HepG2 (cell line): Measurements from ENCODE around the gene ASPRV1. TPM values are rescaled to one million over a fixed set of nuclear protein-coding genes. Genes with fewer than 3 reads are reported as not detected.

ENCODE experiments used
- CREB1 ChIP-seq, 2 experiments: fragments of 450-650 bp in 1 of 2; IDR thresholded peaks; 2 replicates each; pipeline ENCODE4 v1.6.1; 2016 to 2017; ENCODE audit warnings: control low read depth in 1 of 2, mild to moderate bottlenecking in 1 of 2, missing compliant biosample characterization in 1 of 2, missing genetic modification characterization in 1 of 2
- EEA1 ChIP-seq: sonication (generic); formaldehyde crosslinking; IDR thresholded peaks from 2 replicates; pipeline ENCODE4 v1.5.1; 2020; ENCODE audit warnings: mild to moderate bottlenecking, missing genetic modification reagents, borderline replicate concordance
- EP300 ChIP-seq, 3 experiments: sonication (generic) in 1 of 3; formaldehyde crosslinking in 1 of 3; IDR thresholded peaks; 2 replicates each; pipeline versions ENCODE4 v1.5.1 to v1.6.1; 2011 to 2020; ENCODE audit warnings: low read depth in 2 of 3, low read length in 2 of 3, borderline replicate concordance in 1 of 3, improper control_type of control experiment in 1 of 3, mild to moderate bottlenecking in 1 of 3, missing genetic modification reagents in 1 of 3, moderate library complexity in 1 of 3
- GLI4 ChIP-seq: sonication (generic); formaldehyde crosslinking; IDR thresholded peaks from 2 replicates; pipeline ENCODE4 v1.5.1; 2020; ENCODE audit warnings: missing genetic modification reagents, mild to moderate bottlenecking, moderate library complexity, borderline replicate concordance
- RXRB ChIP-seq: IDR thresholded peaks from 2 replicates; pipeline ENCODE4 v1.6.1; 2016; ENCODE audit warnings: borderline replicate concordance, missing genetic modification reagents, missing compliant biosample characterization
- SIX4 ChIP-seq: sonication (generic); formaldehyde crosslinking; IDR thresholded peaks from 2 replicates; pipeline ENCODE4 v1.4.0; 2020; ENCODE audit warnings: missing genetic modification reagents
- TEAD3 ChIP-seq: optimal IDR thresholded peaks from 2 replicates; pipeline ENCODE3; 2016; ENCODE audit warnings: borderline replicate concordance
- ZMYM3 ChIP-seq: sonication (generic); formaldehyde crosslinking; IDR thresholded peaks from 2 replicates; pipeline ENCODE4 v1.5.1; 2020; ENCODE audit warnings: mild to moderate bottlenecking, missing genetic modification reagents
- ZMYM4 ChIP-seq: sonication (generic); formaldehyde crosslinking; IDR thresholded peaks from 2 replicates; pipeline ENCODE4 v1.8.1; 2023; ENCODE audit warnings: mild to moderate bottlenecking, missing genetic modification reagents
- ZNF33A ChIP-seq: sonication (generic); formaldehyde crosslinking; IDR thresholded peaks from 2 replicates; pipeline ENCODE4 v1.5.1; 2020; ENCODE audit warnings: missing genetic modification reagents, mild to moderate bottlenecking, moderate library complexity, borderline replicate concordance
- ZNF607 ChIP-seq: sonication (generic); formaldehyde crosslinking; IDR thresholded peaks from 2 replicates; pipeline ENCODE4 v1.5.1; 2020; ENCODE audit warnings: missing genetic modification reagents, mild to moderate bottlenecking, borderline replicate concordance
- polyA plus RNA-seq, 8 experiments: library from polyadenylated mRNA; depleted of rRNA in 3 of 8; stranded (reverse) in 7 of 8; unstranded in 1 of 8; fragments of >200 nt; fragmentation: Illumina TruSeq in 4 of 8; extraction: Trizol in 4 of 8; gene quantifications; 2 replicates each; pipeline versions ENCODE4 v1.2.1 to v1.2.3, GENCODE V29; 2011 to 2016; ENCODE audit warnings: low read depth in 4 of 8, missing spikeins in 1 of 8, mixed read lengths in 1 of 8; ENCODE audit not compliant: insufficient read depth in 1 of 8
- total RNA-seq, 5 experiments: library from RNA; depleted of rRNA; stranded (reverse); fragments of >200 nt; fragmentation: Illumina TruSeq; extraction: Trizol; gene quantifications; 2 replicates each; pipeline ENCODE4 v1.2.3, GENCODE V29; 2016; ENCODE audit warnings: low read depth in 1 of 5
- TF ChIP-seq, protein P1 (sequence below): sonication (generic); formaldehyde crosslinking; conservative IDR thresholded peaks from 2 replicates; pipeline ENCODE4 v1.4.0; 2020; ENCODE audit warnings: missing genetic modification reagents
- TF ChIP-seq, protein P2 (sequence below), 2 experiments: sonication (generic) in 1 of 2; formaldehyde crosslinking in 1 of 2; IDR thresholded peaks; 2 replicates each; pipeline versions ENCODE4 v1.6.1 to v1.9.0; 2014 to 2022; ENCODE audit warnings: antibody characterized with exemption in 1 of 2, borderline replicate concordance in 1 of 2, inconsistent platforms in 1 of 2, low read depth in 1 of 2, missing genetic modification reagents in 1 of 2
- TF ChIP-seq, protein P3 (sequence below): sonication (generic); formaldehyde crosslinking; IDR thresholded peaks from 2 replicates; pipeline ENCODE4 v1.5.1; 2020; ENCODE audit warnings: mild to moderate bottlenecking, missing genetic modification reagents, borderline replicate concordance

Gene ASPRV1
- total and polyA plus RNA-seq, 2 of the 13 experiments (the other 11 are each of a cell fraction or from before 2014, with no cell fraction given), result 0.40 to 0.48 TPM

DNA sequence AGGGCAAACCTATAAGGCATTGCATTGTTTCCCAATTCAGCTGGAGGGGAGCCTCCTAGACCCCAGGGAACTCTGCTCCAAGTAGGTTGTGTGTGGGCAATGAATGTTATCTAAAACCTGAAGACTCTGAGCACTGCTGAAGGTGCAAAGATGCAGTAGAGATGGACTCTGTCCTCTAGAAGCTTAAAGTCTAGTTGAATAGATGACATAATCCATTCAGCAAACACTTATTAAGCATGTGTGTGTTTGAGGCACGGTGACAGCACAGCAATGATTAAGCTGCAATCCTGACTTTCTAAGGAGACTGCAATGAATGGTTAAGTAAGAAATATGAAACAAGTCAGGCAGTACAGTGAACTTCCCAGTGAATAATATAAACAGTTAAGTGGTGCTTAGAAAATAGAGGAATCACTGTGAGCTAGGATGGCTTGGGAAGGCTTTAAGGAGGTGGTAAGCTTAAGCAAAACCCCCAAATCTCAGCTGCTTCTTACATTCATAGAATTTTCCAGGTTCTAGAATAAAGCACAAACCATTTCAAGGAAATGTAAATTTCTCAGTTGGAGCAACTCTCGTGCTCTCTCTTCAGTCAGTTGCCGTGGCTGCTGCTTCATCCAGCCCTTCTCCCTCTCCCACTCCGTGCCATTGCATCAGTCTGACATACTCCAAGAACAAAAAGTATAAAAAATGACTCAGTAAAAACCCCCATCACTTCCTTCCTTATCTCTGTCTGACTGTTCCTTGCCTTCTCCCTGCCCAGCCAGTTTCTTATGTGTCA lies 27.4 kb downstream of the ASPRV1 start (continued):
- TF ChIP-seq, protein P1, sequence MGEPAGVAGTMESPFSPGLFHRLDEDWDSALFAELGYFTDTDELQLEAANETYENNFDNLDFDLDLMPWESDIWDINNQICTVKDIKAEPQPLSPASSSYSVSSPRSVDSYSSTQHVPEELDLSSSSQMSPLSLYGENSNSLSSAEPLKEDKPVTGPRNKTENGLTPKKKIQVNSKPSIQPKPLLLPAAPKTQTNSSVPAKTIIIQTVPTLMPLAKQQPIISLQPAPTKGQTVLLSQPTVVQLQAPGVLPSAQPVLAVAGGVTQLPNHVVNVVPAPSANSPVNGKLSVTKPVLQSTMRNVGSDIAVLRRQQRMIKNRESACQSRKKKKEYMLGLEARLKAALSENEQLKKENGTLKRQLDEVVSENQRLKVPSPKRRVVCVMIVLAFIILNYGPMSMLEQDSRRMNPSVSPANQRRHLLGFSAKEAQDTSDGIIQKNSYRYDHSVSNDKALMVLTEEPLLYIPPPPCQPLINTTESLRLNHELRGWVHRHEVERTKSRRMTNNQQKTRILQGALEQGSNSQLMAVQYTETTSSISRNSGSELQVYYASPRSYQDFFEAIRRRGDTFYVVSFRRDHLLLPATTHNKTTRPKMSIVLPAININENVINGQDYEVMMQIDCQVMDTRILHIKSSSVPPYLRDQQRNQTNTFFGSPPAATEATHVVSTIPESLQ (CRISPR knock-in tag), result no peak
- no peak for TF ChIP-seq ZNF33A (CRISPR knock-in tag)
- no peak for TF ChIP-seq GLI4 (CRISPR knock-in tag)
- peak; percentile 34; the same call in 1 of the 2 replicates for TF ChIP-seq SIX4 (CRISPR knock-in tag)
- TF ChIP-seq TEAD3 (CRISPR knock-in tag), result peak; percentile 59
- TF ChIP-seq CREB1 (IDR thresholded peaks at IDR 0.05), result 0 out of 2 replicates have a peak, but pooled peaks have one; percentile 7
- peak; percentile 84 for TF ChIP-seq CREB1 (CRISPR knock-in tag; IDR thresholded peaks at IDR 0.05)
- TF ChIP-seq, protein P2, sequence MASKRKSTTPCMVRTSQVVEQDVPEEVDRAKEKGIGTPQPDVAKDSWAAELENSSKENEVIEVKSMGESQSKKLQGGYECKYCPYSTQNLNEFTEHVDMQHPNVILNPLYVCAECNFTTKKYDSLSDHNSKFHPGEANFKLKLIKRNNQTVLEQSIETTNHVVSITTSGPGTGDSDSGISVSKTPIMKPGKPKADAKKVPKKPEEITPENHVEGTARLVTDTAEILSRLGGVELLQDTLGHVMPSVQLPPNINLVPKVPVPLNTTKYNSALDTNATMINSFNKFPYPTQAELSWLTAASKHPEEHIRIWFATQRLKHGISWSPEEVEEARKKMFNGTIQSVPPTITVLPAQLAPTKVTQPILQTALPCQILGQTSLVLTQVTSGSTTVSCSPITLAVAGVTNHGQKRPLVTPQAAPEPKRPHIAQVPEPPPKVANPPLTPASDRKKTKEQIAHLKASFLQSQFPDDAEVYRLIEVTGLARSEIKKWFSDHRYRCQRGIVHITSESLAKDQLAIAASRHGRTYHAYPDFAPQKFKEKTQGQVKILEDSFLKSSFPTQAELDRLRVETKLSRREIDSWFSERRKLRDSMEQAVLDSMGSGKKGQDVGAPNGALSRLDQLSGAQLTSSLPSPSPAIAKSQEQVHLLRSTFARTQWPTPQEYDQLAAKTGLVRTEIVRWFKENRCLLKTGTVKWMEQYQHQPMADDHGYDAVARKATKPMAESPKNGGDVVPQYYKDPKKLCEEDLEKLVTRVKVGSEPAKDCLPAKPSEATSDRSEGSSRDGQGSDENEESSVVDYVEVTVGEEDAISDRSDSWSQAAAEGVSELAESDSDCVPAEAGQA (IDR thresholded peaks at IDR 0.05; ENCODE audit: low read depth), result no peak
- TF ChIP-seq, protein P2 (CRISPR knock-in tag; IDR thresholded peaks at IDR 0.05; ENCODE audit: borderline replicate concordance), result no peak
- TF ChIP-seq ZNF607 (CRISPR knock-in tag), result peak; percentile 72; the same call in 1 of the 2 replicates
- TF ChIP-seq, protein P3, sequence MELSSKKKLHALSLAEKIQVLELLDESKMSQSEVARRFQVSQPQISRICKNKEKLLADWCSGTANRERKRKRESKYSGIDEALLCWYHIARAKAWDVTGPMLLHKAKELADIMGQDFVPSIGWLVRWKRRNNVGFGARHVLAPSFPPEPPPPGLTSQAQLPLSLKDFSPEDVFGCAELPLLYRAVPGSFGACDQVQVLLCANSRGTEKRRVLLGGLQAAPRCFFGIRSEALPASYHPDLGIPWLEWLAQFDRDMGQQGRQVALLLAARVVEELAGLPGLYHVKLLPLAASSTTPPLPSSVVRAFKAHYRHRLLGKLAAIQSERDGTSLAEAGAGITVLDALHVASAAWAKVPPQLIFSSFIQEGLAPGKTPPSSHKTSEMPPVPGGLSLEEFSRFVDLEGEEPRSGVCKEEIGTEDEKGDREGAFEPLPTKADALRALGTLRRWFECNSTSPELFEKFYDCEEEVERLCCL (CRISPR knock-in tag), result no peak
- TF ChIP-seq ZMYM4 (CRISPR knock-in tag), result peak; percentile 48; the same call in 1 of the 2 replicates
- TF ChIP-seq EP300 (IDR thresholded peaks at IDR 0.05; ENCODE audit: low read depth in 2 of 2, low read length in 2 of 2), result peak in 1 of 2 experiments; percentile 92; a peak in 2 of 4 replicates
- TF ChIP-seq EP300 (CRISPR knock-in tag; IDR thresholded peaks at IDR 0.05; ENCODE audit: borderline replicate concordance), result peak; percentile 61; the same call in 1 of the 2 replicates
- TF ChIP-seq RXRB (CRISPR knock-in tag), result peak; percentile 80
- no peak for TF ChIP-seq EEA1
- no peak for TF ChIP-seq ZMYM3 (CRISPR knock-in tag)
